Measurements from ENCODE around the gene ARHGEF3.
"Not testable (repeated sequence)": the region's sequence is repeated elsewhere in the genome, so short reads cannot be mapped to it uniquely, and the experiment has no call there.

Gene ARHGEF3

DNA sequence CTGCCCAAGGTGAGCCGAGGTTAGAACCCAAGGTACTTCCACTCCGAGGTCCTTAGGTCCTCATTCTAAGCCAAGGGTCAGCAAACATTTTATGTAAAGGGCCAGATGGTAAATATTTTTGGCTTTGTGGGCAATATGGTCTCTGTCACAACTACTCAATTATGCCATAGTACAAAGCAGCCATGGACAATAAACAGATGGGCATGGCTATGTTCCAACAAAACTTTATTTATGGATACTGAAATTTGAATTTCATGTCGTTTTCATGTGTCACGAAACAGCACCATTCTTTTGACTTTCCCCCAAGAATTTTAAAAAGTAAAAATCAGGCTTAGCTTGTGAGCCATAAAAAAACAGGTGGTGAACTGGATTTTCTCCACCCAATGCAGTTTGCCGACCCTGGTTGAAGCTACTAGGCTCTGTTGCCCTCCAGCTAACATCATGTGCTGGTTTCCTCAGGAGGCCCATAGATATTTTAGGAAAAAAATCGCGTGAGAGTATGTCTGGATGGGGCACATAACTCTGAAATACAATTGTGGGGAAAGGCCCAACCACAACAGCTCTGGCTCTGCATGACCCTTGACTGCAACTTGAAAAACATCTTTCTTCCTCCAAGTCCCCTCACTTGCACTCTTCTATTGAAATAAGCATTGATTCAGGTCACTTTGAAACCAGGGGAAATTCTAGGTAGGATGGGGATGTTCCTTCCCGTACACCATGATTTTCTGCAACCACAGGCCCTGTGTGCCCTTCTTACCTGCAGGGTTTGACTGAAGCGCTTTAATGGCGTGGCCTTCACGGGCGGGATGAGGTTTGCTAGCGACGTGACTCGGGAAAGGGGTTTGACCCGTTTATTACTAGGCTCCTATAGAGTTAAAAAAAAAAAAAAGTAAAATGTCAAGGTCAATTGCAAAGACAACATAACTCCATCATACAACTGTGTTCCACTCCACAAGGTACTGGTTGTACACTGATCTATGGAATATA is 28.5 kb downstream of the ARHGEF3 start:
- DNase-seq (ENCODE audit: low read depth) = no peak

DNA sequence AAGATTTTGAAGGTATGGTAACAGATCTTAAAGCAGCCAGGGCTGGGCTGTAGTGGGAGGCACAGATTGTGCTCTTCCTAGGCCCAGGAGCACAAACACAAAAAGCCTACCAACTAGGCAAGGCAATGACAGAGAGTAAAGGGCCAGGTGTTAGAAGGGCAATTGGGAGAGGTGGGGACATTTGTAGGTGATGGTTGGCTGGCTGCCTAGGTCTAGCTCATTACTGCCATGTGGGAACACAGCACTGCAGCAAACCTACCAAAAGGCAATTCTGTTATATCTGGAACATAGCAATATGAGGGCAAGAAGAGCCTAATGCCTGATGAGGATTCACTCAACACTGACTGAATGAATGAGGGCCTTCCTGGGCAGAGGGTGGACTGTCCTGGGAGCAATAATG is 30.4 kb downstream of the ARHGEF3 start:
- no peak for DNase-seq (ENCODE audit: low read depth)

DNA sequence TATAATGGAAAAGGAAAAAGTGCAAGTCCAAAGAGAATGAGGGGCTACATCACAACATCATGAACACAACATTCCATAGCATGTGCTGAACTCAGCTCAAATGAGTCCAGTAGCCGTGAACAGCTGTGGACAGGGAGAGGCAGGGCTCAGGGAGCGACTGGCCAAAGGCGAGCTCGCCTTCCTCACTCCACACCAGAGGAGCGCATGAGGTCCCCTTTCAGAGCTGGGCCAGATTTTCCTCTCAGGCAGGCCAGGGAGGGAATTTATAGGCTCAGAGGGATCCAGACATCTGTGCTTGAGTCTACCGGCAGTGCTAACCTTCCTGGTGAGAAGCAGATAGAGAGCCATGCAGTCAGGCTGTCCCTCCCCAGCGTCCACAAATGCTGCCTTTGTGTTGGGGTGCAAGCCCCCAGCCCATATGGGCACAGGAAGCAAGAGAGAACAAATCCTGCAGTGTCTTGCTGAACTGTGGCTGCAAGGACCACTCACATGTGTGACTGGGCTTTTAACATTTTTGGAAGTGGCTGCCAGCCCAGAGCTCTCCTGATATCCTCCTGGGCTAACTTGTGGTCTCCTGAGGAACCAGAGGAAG is 32.5 kb downstream of the ARHGEF3 start:
- DNase-seq (ENCODE audit: low read depth) = no peak

DNA sequence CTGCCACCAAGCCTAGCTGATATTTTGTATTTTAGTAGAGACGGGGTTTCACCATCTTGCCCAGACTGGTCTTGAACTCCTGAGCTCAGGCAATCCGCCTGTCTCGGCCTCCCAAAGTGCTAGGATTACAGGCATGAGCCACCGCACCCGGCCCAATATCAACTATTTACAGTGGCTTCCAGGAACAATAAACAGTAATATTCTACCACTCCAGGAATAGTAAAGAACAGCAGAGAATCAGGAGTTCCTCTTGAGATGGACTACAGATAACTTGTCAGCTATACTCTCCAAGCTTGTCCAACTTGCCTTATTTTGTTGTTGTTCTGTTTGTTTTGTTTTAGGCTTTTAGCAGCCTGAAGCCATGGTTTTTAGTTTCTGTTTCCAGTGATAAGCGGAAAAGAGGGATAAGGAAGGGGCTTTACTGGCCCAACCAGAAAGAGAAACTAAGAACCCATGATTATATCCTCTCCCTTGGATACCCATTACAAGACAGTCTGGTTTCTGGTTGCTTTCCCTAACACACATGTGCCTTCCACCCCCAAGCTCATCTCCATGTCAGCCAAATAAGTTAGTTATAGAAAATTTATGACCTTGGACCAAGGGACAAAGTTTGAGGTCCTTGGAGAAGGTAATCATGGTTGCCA is 36.7 kb downstream of the ARHGEF3 start:
- DNase-seq (ENCODE audit: low read depth) = no peak

DNA sequence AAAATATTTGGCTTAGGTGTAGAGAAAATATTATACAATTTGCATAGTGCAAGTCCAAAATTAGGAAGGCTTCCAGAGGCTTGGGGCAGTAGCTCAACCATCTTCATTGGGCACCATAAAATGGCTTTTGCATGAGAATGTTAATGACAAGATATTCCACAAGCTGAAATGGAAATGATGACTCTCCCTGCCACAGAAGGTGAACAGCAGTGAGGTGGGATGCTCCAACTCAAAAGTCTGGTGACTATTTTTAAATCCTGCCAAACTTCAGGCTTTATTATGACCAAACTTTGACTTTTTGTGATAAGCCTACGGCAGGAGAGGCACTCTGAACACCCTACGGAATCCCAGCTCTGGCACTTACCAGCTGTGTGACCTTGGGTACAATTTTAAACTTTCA is 37.6 kb downstream of the ARHGEF3 start:
- DNase-seq (ENCODE audit: low read depth) = no peak

DNA sequence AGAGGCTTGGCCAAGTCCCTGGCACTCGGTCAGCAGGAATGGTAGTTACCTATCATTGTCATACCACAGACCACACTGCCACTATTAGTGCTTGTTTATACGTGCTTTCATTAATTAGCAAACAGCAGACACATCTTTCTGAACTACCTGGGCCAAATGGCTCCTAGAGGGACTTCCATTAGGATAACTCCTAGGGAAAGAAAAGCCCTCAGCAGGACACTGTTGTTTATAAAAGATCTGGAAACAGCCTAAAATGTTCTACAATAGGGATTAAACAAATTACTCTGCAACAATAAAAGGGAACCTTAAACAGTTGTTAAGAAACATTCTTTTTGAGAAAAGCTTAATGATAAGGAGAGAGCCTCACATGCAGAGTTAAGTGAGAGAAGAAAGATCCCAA is 38.5 kb downstream of the ARHGEF3 start:
- DNase-seq (ENCODE audit: low read depth) = no peak

DNA sequence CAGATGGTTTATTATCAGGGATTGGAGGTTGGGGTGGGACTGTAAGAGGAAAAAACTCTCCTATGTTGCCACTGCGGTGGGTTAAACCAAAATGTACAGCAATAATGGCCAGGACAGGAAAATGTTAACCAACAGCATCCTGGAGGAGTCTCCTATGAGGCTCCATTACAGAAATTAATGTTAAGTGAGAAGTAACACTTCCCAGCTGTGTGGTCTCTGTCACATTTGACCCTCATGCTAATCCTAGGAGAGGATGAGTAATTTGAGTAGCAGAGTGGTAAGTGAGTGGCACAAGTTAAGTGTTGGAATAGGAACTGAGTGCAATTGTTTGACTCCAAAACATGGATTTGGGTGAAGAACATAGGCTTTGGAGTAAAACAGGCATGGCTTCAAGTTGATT is 39.0 kb downstream of the ARHGEF3 start:
- DNase-seq (ENCODE audit: low read depth) = no peak

DNA sequence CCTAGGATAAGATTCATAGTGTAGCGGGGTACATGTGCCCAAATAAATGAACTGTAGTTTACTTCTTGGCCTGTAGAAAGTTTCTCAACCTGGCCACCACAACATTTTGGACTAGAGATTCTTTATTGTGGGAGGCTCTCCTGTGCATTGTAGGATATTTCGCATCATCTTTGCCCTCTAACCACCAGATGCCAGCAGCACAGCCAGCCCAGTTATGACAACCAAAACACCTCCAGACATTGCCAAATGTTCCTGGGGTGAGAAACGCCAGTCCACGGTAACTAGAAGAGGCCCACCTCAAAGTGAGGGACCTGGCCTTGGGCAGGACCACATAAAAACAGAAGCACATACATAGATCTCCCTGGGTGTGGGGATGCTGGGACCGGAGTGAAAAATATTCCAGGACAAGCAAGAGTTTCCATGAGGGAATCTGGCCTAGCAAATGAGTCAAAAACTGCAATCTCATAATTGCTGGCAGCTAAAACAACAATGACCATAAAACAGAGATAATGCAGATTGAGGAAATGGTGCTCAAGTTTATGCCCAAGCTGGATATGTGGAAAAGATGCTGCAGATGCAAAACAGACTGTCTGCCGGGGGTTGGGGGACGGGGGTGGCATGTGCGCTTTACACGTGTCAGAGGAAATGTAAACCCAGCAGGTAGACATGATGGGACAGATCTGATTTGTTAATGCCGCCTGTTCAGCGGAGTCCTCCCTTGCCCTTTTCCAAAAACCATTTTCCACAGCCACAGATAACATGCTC is 39.7 kb downstream of the ARHGEF3 start:
- DNase-seq (ENCODE audit: low read depth) = no peak

DNA sequence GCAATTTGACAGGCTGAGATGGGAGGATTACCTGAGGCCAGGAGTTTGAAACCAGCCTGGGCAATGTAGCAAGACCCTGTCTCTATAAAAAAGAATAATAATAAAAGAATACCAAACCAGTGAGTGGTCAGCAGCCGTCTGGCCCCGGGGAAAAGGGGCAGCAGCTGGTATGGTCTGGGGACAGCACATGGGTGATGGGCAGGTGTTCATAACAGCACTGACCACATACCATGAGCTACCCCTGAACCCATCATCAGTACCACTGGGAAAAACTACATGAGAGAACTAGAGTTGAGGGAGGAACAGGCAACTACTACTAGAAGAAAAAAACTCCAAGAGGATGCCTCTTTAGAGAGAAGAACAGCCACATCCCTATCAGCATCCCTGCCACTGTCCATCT is 40.7 kb downstream of the ARHGEF3 start:
- DNase-seq (ENCODE audit: low read depth) = no peak

DNA sequence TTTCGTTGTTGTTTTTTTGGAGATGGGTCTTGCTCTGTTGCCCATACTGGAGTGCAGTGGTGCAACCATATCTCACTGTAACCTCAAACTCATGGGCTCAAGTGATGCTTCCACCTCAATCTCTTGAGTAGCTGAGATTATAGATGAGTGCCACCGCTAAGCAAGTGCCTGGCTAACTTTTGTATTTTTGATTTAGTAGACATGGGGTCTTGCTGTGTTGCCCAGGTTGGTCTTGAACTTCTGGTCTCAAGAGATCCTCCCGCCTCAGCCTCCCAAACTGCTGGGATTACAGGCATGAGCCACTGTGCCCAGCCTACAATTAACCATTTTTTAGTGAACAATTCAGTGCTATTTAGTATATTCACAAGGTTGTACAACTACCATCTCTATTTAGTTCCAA is 42.2 kb downstream of the ARHGEF3 start:
- no peak for DNase-seq (ENCODE audit: low read depth)

DNA sequence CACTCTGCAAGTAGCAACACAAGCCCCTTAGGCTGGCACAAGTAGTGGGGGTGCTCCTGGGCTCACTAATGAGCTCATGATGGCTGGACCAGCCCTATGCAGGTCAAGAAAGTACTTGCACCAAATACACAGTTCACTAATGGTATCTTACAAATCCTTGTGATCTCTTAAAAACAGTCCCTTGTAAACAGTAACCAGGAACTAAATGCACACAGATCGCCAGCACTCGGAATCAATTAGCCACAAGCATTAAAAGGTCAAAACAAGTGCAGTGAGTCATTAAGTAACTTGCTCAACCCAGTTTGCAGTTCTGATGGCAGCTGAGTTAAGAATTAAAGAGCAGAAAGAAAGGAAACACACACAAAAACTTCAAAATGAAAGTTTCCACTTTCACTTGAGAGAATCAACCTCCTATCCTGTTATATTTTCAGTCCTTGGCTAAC is 43.2 kb downstream of the ARHGEF3 start:
- no peak for DNase-seq (ENCODE audit: low read depth)

DNA sequence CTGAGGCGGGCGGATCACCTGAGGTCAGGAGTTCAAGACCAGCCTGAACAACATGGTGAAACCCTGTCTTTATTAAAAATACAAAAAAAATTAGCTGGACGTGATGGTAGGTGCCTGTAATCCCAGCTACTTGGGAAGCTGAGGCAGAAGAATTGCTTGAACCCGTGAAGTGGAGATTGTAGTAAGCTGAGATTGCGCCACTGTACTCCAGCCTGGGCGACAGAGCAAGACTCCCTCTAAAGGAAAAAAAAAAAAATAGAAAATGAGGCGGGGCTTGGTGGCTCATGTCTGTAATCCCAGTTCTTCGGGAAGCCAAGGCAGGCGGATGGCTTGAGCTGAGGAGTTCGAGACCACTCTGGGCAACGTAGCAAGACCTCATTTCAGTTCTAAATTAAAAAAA is 43.7 kb downstream of the ARHGEF3 start:
- not testable (repeated sequence) for DNase-seq (ENCODE audit: low read depth)

DNA sequence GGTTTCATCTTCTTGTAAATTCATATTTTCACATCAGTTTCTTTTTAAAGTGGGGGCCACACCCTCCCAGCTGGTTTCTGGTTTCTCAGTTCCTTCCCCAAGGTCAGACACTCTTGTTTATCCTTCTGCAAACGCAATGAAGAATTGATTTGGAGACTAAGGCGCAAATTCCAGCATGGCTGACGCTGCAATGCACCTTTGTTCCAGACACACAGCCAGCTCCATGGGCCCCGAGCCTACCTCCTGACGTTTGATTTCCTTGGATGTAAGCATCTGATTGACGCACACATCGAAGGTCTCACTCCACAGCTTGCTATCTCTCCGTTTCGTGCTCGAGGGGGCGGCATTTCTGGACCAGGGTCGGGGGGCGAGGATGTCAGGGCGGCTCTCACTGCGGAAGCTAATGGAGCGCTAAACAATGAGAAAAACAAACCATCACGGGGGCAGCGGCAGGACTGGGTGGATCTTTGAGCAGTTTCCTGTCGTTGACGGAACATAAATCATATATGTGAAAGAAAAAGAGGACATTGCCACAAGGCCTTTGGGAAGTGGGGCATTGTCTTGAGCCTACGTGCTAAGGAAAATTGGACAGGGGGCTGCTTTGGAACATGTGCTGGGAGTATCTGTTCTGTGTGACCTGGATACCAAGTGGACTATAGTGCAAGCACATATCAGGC is 46.9 kb downstream of the ARHGEF3 start:
- DNase-seq (ENCODE audit: low read depth) = peak; percentile 13

DNA sequence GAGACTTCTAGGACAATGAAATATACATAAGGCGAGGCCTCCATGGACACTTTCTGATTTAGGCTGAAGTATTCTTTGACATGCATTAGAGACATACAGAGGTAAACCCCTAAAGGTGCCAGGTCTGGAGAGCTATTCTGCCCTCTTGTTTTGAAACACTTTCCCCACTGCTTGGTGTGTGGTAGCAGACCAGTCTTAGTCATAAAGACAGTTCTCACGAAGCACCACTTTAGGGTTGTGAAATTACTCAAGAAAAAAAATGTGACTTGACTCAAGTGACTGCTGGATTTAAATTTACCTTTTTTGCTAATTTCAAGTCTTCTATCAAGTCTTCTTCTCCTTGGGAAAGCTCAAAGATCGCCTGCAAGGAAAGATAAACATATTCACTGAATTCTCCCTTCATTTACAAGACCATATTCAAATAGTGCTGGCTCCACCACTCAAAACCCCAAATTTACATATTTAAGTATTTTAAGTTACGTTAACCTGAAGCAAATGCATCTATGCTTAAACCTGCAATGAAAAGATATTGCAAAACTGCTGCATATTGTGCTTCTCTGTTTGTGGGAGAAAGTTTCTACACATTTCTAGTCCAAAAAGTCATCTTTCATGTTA is 48.4 kb downstream of the ARHGEF3 start:
- DNase-seq (ENCODE audit: low read depth) = no peak

DNA sequence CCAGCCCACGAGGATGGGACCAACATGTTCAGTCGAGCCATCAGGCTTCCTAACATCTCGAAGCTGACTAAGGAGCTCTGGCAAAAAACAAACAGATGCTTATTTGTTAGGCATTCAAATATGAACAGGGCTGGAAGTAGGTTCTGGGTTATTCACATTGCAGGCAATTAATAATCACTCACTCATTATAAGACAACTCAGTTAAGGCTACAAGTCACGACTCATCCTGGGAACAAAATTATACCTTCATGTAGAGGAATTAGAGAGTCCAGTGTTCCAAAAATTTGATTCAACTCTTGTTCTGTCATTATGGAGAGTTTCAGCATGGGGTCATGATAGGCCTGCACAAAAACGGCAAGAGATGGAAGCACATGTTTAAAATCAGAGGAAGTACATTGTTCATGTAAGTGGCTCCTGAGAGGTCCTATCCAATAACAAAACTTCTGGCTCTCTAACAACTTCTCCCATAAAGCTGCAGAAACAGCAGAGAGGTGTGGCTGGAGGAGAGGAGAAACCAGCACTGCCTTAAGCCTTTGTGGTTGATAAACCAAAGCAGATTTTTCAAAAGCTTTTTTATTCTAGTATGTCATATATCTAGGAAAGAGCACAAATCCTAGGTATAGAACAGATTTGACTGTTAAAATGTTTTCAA is 50.6 kb downstream of the ARHGEF3 start:
- DNase-seq (ENCODE audit: low read depth) = no peak

DNA sequence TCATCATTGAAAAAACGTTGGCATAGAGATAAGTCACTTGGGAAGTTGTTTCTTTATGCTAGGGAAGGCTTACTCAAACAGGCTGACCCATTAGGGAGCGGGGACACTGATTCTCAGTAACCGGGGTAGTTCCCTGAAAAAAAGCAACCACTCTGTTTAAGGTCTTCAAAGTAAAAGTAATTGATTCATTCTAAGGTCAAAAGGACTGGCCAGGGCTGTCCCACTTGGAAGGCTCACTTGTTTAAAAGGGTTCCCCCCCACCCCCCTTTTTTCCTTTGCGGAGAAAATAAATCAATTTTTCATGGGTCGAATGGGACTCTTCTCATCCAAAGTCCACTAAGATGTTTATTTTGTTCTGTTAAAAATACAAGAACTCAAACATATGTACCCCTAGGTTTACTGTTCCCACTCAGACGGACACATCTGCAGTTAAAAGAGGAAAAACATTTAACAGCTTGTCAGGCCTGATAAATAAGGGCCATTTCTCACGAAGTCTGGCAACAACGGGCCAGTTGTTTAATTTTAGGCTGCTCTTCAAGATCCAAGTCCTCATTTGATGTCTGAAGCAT is 53.0 kb downstream of the ARHGEF3 start:
- DNase-seq (ENCODE audit: low read depth) = no peak

DNA sequence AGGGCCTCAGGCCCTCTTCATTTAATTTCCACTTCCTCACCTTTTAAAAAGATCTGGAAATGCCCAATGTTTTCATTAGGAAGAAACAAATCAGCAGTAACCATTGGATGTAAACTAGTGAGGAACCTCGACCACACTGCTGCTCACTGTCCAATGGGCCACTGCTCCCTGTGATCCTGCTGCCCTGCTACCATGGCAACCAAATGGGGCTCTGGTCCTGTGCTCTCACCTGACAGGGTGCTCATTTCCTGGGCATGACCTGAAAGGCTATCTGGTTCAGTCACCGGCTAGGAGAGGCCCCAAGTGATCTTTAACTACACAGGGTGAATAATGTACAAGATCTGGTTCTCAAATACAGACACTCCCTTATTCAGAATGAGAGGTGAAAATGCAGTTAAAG is 54.6 kb downstream of the ARHGEF3 start:
- no peak for DNase-seq (ENCODE audit: low read depth)

DNA sequence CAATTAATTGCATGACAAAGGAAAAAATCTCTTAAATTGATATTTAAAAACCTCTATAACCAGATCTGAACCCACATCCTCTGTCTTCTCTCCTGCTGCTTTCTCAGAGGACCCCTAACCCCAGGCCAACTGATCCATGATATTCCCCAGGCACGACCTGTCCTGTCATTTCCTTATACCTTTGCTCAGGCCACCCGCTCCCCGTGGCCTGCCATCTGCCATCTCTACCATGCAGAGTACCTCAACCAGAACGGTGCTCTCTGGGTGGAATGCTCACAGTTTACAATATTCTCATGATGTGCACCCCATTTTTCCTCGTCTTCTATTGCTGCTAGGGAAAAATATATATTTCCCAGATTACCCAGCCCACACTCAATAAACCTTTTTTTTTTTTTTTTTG is 57.7 kb downstream of the ARHGEF3 start:
- no peak for DNase-seq (ENCODE audit: low read depth)

DNA sequence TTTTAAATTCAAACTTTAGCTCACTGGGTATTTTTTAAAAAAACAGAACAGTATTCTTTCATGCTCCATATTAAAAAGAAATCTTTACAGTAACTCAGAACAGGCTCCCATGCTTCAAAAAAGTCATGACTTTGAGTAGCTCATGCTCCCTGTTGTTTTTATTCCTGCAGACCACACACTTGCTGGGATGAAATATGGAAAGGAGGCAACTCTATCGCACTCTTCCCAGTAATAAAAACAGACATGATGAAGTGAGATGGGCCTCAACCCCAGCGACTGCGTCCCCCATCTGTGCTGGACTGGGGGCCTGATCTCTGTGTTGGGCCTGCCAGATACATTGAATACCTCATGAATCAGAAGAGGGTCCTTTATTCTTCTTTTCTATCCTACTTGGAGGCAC is 58.9 kb downstream of the ARHGEF3 start:
- no peak for DNase-seq (ENCODE audit: low read depth)

DNA sequence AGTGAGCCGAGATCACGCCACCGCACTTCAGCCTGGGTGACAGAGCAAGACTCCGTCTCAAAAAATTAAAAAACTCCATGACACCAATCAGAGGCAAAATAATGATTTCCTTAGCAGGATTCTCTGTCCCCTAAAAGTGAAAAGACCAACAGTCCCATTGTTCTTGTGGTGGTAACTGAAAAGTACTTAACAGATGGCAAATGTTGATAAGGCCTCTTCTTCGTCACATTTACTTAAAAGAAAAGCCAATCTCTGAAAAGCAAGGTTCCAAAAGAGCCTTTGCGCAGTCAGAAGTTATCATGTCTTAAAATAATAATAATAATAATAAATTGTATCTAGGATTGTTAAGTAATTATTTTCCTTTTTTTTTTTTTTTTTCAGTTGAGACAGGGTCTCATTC is 62.7 kb downstream of the ARHGEF3 start:
- DNase-seq (ENCODE audit: low read depth) = no peak
